HG02623 (cell line): Measurements from ENCODE around the gene MRPS27.
A peak's percentile ranks its signal among the peaks of the same experiment; 100 is the strongest.

Experiments
- ATAC-seq: cut with Tn5 transposase; IDR thresholded peaks from one replicate; pipeline ENCODE4 v1.9.1; 2021; ENCODE audit warnings: moderate library complexity; ENCODE audit not compliant: unreplicated experiment

Gene MRPS27

GRCh38 chr5:72206994-72207393 lies 113.0 kb downstream of the MRPS27 start:
- ATAC-seq: no peak

DNA sequence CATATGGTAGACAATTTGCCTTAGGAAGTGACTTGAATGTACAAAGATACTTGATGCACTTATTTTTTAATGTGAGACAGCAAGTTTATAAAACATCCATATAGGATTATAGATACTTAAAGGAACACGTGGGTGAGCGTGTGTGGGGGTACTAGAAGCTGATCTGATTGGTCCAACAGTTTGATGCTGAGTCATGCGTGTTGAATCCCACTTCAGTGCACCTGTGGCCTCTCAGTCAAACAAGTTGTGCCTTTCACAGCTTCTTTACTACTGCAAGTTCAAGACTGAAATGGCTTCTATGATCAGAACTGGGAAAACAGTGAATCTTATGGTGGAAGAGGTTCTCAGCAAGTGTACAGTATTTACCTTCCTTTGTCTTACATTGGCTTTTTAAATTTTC lies 113.9 kb downstream of the MRPS27 start:
- no peak for ATAC-seq

DNA sequence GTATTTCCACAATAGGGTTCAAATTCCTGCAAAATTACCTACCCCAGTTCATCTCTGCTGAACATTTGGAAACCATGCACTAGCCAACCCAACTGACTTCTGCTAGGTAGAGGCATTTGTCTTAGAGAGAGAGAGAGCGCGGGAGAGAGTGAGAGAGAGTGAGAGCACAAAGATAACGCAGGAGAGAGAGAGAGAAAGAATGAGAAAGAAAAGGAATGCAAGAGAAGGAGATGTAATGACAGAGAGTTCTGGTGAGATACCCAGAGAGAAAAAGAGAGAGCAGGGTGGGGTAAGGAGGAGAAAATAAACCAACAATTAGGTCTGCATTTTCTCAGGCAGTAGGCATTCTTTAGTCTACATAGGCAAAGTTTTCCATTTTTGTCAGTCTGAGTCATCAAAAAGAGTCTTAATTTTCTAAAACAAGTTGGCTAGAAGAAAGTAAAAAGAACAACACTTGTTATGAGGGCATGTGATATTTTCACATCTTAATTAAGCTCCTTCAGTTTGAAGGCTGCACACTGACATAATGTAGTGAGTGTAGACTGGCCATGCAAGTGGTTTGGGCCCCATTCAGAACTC lies 114.5 kb downstream of the MRPS27 start:
- no peak for ATAC-seq

- no peak for ATAC-seq
These were observed 115.1 kb downstream of the MRPS27 start for GRCh38 chr5:72204946-72205345.

DNA sequence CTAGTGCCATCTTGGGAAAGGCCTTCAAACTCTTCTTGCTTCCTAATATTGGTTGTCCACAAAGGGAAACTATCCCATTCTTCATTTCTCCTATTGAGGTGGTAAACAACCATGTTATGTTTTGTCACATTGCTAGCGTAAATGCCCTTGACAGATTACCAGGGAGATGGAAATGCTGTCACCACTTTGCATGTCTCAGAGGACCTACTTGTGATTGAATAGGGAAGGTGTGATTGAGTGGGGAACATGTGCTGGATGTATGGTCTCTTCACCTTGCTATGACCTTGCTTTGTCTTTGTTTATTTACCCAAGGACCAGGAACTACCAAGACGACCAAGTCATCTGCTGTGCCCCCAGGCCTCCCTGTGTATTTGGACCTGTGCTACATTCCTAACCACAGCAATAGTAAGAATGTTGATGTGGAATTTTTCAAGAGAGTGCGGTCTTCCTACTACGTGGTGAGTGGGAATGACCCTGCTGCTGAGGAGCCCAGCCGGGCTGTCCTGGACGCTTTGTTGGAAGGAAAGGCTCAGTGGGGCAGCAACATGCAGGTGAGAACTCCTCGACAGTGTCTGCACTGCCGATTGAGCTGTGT lies 116.7 kb downstream of the MRPS27 start:
- no peak for ATAC-seq

DNA sequence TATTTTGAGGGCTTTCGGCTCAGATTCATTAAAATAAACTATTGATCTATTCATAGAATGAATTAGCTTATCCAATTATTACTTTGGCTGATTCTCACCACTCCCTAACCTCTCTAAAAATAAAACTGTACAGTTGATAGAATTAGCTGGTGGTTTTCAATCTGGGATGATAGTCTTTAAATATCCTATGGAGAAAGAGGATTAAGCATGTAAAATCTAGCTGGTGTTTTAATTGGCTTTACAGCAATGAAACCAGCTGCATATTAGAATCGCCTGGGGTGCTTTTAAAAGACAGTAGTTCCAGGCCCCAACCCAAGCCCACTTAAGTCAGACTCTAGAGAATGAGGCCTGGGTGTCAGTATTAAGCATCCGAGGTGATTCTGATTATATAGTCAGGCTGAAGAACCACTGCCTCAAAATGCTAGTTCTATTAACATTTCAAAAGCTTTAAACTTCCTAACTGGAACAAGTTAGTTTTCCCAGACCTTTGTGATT lies 117.7 kb downstream of the MRPS27 start:
- no peak for ATAC-seq

DNA sequence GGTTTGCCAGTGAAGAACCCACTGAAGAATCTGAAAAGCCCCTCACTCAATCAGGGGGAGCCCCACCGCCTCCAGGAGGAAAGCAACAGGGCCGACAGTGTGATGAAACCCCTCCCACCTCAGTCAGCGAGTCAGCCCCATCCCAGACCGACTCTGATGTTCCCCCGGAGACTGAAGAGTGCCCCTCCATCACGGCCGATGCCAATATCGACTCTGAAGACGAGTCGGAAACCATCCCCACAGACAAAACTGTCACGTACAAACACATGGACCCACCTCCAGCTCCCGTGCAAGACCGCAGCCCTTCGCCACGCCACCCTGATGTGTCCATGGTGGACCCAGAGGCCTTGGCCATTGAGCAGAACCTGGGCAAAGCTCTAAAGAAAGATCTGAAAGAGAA lies 120.4 kb downstream of the MRPS27 start:
- no peak for ATAC-seq

- ATAC-seq: no peak
These were observed 122.6 kb downstream of the MRPS27 start for GRCh38 chr5:72197393-72197792.

GRCh38 chr5:72195581-72195980 lies 124.5 kb downstream of the MRPS27 start:
- no peak for ATAC-seq

DNA sequence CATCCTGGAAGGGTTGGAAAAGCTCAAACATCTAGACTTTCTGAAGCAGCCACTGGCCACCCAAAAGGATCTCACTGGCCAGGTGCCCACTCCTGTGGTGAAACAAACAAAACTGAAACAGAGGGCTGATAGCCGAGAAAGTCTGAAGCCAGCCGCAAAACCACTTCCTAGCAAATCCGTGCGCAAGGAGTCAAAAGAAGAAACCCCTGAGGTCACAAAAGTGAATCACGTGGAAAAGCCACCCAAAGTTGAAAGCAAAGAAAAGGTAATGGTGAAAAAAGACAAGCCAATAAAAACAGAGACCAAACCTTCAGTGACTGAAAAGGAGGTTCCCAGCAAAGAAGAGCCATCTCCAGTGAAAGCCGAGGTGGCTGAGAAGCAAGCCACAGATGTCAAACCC lies 125.2 kb downstream of the MRPS27 start:
- ATAC-seq: peak; percentile 96

- no peak for ATAC-seq
These were observed 128.6 kb downstream of the MRPS27 start for GRCh38 chr5:72191404-72191803.

- no peak for ATAC-seq
These were observed 130.9 kb downstream of the MRPS27 start for GRCh38 chr5:72189146-72189545.

GRCh38 chr5:72188166-72188565 lies 131.9 kb downstream of the MRPS27 start:
- ATAC-seq: no peak

- ATAC-seq: no peak
These were observed 132.5 kb downstream of the MRPS27 start for GRCh38 chr5:72187388-72188075.

DNA sequence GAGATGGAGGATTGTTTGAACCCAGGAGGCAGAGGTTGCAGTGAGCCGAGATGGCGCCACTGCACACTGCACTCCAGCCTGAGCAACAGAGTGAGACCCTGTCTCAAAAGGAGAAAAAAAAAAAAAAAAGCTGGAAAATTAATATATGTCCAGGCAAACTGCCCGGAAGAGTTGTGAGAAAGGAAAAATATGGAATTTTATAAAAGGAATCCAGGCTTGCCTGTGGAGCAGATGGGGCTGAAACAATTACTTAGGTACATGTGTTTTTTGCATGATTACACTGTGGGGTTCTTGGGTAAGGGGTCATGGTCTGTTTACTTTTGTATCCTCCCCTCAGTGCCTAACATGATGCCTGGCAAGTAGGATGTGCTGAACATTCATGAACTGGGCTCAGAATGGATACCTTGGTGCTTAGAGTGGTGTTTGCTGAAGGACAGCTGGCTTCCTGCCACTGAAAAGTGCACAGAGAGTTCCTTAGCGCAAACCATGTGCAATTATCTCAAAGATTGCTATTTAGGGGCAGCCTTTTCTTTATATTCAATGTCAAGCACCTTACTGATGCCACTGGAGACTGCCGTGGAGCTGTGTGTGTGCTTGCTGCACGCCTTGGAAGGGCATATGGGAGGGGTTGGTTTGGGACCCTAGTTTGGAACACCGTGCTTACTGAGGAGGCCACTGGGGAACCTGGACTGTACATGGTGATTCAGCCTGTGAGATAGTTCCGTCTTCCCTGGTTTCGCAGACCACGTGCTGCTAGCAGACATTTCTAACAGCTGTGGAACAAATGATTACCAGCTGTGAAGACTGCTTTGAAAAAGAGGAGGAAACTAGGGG lies 134.3 kb downstream of the MRPS27 start:
- ATAC-seq: no peak

GRCh38 chr5:72184408-72184807 lies 135.6 kb downstream of the MRPS27 start:
- no peak for ATAC-seq

DNA sequence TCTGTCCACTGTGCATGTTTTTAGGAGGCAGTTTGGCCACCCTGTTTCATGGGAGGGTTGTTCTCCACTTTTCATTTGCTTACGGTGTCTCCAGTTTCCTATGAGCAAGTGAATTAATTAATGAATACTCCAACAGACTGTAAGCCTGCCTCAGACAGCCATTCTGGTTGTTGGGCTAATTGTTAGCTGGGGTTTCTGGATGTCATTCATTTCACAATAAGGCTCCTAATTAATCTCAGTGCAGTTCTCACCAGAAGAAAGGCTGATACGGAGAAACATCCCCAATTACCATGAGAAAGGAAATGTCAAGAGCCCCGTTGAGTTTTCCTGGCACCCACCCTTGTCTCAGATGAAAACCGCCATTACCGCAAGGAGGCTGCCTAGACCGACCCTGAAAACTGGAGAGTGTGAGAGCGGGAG lies 136.9 kb downstream of the MRPS27 start:
- ATAC-seq: no peak

DNA sequence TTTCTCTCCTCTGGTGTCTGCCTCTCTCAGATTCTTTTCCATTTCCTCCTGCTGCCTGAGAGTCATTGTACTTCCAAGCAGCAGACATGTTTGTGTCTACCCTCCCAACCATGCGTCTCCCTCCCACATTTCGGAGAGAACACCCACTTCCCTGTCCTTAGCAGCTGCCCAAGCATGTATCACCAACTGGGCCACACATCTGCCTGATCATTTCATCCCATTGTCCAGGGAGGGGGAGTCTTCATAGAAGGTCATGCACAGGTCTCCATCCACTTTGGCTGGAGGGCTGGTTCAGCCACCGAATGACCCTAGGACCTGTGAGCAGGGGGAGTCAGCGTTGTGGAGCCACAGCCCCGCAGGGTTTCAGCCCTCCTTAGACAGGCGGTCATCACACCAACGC lies 137.4 kb downstream of the MRPS27 start:
- no peak for ATAC-seq

GRCh38 chr5:72180925-72181324 lies 139.1 kb downstream of the MRPS27 start:
- no peak for ATAC-seq

- no peak for ATAC-seq
These were observed 140.1 kb downstream of the MRPS27 start for GRCh38 chr5:72179816-72180440.
